Stimulated activated naive CD4-positive, alpha-beta T cell (primary cell): ENCODE data around the gene TOGARAM1.

ENCODE experiments used
- DNase-seq, 6 experiments: peaks; one replicate each; lab custom pipeline; 2025; lab: John Stamatoyannopoulos, UW

TOGARAM1 gene

DNA sequence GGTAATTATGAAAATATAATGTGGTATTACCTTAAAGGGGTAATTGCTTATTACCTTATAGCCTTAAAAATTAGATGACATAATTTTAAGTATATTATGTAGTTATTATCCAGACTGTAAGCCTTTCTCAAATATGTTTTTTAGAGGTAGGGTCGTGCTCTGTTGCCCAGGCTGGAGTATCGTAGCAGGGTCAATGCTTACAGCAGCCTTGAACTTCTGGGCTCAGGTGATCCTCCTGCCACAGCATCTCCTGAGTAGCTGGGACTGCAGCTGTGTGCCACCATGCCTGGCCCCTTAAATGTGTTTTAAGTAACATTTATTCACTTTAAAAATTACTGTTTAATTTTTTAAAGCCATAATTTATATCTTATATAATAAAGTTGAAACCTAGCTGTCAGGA, 132.3 kb downstream of the TOGARAM1 start:
- no peak for DNase-seq

DNA sequence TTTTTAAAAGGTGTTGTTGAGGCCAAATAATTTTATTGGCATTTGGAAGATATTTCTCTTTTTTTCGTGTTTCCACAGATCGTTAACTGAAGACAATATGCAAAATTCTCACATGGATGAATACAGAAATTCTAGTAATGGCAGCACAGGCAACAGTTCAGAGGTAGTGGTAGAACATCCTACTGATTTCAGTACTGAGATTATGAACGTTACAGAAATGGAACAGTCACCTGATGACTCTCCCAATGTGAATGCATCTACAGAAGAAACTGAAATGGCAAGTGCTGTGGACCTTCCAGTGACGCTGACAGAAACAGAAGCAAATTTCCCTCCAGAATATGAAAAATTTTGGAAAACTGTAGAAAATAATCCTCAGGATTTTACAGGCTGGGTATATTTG, 133.2 kb downstream of the TOGARAM1 start:
- no peak for DNase-seq

DNA sequence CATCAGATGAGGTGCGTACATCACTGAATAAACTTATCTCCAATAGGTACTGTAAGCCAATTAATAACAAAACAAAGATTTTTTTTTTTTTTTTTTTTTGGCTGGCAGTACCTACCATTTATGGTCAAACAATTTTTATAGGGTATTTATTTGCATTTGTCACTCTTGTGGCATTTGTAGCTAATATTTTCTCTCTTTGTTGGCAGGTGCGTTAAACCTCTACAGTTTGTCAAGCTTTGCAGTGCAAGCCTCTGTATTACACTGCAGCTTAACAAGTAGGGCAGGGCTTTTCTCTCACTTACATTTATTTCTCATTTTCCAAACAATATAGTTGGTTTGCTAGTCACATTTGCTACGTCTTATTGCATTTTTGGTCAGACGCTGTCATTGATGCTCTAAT, 134.2 kb downstream of the TOGARAM1 start:
- no peak for DNase-seq

DNA sequence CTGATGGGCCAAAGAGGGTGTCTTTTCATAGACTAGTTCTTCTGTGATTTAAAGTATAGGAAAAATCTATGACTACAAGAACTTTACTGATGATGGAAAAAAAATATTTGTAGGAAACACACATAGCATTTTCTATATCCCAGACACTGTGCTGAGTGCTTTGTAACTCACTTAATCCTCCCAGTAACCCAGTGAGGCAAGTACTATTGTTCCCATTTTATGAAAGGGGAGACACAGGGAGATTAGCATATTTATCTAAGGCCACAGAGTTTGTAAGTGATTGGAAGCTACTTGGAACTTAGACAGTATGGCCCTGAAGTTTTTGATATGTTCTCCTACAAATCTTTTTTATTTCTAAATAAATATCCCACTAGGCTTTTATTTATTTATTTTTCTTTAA, 141.8 kb downstream of the TOGARAM1 start:
- DNase-seq, result no peak

DNA sequence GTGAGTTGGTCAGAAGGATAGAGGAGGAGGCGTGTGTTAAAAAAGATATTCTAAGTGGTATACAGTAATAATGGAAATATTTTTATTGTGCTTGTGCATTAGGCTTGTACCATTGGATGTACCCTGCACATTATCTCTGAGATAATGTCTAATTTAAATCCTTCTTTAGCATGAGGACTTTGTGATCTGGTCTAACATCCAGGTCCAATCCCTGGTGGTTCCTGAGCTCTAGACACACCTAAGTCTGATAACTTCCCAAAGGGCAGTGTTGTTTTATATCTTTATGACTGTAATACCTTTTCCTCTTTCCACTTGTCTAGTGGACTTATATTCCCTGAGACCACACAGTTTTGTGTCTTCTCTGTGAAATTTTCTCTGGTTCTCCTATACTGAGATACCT, 142.6 kb downstream of the TOGARAM1 start:
- no peak for DNase-seq

DNA sequence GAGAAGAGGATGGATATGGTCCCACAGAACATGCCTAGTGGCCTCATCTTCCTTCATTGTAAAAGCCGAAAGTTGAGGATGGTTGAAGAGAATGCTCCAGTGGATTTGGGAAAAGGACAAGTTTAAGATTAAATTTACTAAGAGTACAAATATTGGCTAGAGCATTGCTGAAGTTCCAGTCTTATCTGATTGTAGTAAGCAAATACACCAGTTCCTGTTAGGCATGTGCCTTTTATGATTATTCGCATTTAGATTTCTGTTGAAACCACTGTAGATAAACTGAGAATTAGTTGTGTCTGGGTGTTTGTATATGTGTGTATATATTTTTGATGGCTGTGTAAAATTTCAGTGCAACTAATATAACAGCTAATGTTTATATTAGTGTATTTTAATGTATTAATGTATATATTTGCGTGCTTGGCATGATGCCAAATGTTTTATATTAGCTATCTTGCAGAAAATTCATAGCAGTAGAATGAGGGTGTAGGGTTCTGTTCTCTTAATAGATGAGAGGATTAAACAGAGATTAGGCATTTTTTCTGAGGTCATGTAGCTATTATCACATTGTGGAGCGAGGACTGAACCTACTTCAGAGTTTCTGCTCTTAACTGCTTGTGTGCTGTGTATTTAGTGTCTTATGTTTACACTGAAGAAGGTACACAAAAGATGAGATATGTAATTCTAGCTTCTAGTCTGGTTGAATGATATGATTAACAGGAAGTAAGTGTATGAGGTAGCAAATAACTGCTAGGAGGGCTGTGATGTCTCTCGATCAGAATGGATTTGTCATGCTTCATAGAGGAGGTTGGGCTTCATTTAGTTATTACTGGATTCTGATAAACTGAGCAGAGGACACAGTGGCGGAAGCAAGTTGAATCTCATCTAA, 151.1 kb downstream of the TOGARAM1 start:
- DNase-seq, result no peak

DNA sequence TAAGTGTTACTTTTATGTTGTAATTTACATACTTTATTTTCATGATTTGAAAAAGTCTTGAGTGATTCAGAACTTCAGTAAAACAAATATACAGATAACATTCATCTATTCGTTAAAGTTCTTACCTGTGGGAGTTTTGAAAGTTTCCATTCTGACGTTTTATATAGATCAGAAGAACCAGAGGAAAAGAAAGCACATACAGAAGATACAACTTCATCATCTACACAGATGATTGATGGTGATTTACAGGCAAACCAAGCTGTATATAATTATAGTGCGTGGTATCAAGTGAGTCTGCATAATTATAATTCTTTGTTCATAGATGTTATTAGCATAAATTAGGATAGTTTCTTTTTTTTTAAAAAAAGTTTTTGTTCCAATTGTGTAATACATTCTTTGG, 152.3 kb downstream of the TOGARAM1 start:
- no peak for DNase-seq

DNA sequence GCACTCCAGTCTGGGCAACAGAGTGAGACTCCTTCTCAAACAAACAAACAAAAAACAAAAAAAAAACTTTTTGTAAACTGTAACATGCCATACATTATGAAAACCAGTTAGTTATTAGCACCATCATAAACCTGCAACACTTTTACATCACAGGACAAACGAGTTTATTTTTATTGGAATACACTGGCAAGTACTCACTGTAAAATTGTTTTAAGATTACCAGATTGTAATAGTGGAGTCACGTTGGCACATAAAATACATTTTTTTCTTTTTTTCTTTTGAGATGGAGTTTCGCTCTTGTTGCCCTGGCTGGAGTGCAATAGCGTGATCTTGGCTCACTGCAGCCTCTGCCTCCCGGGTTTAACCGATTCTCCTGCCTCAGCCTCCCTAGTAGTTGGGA, 156.6 kb downstream of the TOGARAM1 start:
- DNase-seq, result no peak

DNA sequence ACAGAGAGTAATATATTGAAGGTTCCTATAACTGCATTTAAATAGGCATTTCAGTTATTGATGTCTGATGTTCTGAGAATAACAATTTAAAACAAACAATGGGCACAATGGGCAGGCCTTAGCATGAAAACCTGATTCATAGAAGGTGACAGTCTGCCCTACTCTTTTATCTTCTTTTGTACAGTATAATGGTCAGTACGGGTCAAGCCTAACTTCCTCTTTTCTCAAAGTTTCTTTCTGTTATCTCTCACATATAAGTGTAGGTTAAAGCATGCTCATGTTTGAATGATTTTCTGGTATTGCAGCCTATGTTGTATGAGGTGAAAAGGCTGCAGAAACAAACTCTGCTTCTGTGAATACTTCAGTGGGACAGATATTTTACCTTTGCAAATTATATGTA, 158.1 kb downstream of the TOGARAM1 start:
- no peak for DNase-seq

DNA sequence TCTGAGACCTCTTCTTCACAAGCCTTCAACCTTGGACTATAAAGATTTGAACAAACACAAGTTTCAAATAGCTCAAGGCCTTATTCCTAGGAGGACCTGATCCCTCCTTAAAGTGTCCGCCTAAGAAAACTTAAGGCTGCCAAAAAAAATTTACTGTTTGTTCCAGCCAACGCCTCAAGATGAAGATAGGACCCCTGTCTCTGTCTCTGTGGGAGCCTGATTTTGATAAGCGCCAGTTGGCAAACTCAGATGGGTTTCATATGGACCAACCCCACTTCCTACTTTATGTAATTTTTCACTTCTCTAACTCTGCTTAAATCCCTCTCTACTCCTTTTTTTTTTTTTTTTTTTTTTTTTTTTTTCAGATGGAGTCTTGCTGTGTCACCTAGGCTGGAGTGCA, 161.3 kb downstream of the TOGARAM1 start:
- DNase-seq, result no peak
